NCI-H1694 (cell line): Measurements from ENCODE around the gene CTCFL.

Experiments used
- DNase-seq: peaks from one replicate; lab custom pipeline; 2025; lab: John Stamatoyannopoulos, UW

Gene CTCFL

GRCh38 chr20:57524511-57525176 is at the start of gene CTCFL:
TSS of gene CTCFL (minus strand) at chr20:57525140. CDS start at chr20:57524205, 935 bp downstream.
- DNase-seq, result no peak

DNA sequence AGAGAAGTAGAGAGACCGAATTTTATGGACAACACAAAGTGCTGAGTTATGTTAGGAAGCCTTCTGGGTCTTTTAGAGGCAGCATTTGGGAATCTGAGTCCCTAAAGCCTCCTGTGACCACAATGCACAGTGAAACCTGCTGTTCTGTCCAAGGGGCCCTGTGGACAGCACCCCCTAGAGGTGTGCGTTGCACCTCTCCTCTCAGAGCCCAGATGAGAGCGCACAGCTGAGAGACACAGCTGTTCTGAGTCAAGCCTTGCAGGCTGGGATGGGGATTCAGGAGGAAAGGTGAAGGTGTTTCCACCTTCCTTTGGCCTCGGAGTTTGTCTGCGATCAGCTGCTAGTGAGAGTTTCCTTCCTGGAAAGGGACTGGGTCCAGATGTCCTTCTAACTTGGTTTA is 49.0 kb upstream of the CTCFL start:
- DNase-seq, result no peak

- no peak for DNase-seq
Observed at GRCh38 chr20:57573242-57573641, 48.3 kb upstream of the CTCFL start.

DNA sequence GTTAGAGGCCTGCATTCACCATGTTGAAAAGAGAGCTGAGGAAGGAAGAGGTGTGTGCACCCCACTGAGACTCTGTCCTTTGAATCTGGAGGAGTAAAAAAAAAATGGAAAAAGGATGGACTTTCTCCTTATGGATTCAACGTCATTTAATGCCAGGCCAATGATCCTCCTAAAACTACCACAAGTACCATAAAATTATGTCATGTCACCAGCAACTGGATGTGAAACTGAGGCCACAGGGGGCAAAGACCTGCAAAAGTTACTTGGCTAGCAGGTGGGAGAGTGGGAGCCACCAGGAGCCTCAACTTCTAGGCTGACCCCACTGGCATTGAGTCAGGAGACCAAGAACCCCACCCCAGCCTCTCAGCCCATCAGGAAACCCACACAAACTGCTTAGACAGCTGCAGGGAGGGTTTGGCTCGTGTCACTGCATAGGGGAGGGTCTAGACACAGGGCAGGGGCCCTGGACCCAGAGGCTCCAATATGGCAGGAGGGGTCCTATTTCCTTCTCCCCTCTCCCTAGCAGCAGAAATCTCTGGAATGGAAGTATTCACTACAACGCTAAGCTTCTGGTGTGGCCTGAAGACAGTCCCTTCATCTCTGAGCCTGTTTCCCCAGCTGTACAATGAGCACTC is 47.0 kb upstream of the CTCFL start:
- DNase-seq, result no peak

DNA sequence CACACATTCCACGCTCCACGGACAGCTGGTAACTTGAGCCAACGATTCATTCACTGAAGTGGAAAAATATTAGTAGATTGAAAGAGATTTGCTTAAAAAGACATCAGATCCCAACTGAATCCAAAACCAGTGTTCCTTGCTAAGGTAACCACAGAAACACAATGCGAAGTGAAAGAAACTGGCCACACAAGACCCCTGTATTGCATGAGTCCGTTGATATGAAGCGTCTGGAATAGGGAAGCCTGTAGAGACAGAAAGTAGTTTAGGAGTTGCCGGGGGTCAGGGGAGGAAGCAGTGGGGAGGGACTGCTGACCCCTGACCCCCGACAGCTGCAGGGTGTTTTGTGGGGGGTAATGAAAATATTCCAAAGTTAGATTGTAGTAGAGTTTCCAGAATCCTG is 46.0 kb upstream of the CTCFL start:
- DNase-seq, result no peak

- no peak for DNase-seq
Observed at GRCh38 chr20:57570145-57570850, 45.4 kb upstream of the CTCFL start.

DNA sequence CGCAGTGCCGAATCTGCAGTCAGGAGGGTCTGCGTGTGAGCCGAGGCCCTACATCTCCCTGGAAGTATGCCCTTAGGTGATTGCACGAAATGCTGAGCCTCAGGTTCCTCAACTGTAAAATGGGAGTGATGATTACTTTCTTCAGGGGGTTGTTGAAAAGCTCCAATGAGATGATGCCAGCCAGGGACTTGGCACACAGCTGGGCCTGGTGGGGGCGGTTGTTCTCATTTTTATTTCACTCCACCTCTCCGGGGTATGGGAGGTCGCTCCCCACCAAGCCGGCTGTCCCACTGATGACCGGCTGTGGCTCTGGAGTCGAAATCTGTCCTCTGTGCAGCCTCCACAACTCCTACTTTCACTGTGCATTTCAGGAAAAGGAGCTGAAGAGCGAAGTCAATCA is 44.0 kb upstream of the CTCFL start:
- DNase-seq, result no peak

- DNase-seq, result no peak
Observed at GRCh38 chr20:57568088-57568896, 43.4 kb upstream of the CTCFL start.

DNA sequence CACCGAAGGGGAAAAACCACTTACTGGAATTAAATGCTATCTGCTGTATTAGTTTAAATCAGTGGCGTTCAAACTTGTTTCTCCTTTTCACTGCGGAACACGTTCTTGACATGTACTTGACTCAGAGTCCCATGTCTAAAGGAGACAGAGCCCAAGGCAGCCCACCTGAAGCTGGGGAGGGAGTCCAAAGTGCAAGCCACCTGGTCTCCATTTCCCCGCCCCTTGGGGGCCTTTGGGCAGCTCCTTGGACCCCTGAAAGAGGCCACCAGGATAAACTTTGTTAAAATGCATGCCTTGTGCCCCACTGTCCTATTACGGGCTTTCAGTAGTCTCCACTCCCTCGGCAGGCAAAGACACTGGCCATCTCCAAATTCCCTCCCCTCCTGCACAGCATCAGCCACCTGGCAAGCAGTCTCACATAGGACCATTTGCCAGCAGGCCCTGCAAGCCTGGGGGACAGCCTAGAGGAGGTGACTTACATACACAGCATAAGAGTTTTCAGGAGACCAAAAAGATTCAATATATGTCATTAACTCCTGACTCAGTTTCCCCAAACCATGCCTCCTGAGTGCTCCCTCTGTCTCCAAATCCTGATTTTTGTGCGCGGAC is 42.6 kb upstream of the CTCFL start:
- no peak for DNase-seq

GRCh38 chr20:57566803-57567459 is 42.0 kb upstream of the CTCFL start:
- DNase-seq, result no peak

GRCh38 chr20:57566399-57566798 is 41.5 kb upstream of the CTCFL start:
- no peak for DNase-seq

GRCh38 chr20:57564951-57565642 is 40.2 kb upstream of the CTCFL start:
- DNase-seq, result no peak

DNA sequence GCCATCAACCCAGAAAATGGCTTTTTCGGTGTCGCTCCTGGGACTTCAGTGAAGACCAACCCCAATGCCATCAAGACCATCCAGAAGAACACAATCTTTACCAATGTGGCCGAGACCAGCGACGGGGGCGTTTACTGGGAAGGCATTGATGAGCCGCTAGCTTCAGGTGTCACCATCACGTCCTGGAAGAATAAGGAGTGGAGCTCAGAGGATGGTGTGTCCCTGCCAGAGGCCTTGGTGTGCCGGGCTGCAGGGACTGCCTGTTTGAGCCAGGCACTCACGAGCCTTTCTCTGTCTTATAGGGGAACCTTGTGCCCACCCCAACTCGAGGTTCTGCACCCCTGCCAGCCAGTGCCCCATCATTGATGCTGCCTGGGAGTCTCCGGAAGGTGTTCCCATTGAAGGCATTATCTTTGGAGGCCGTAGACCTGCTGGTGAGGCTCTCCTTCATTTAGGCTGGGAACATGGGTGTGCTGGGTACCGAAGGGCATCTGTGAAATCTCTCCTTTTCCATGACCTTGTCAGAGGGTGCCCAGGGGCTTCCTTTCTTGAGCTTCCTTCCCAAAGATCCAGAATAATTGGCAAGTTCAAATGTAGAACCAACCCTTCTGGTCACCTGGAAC is 39.4 kb upstream of the CTCFL start:
- no peak for DNase-seq

DNA sequence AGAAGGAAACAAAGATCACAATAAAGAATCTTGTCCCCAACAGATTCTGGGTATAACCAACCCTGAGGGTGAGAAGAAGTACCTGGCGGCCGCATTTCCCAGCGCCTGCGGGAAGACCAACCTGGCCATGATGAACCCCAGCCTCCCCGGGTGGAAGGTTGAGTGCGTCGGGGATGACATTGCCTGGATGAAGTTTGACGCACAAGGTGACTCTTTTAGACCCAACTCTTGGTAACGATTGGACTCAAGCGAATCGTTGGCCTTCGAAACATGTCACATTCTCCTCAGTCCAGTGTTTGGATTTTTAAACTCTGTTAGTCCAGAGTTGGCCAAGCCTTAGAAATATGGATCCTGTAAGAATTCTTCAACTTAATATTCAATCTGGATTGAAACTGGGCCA is 38.6 kb upstream of the CTCFL start:
- DNase-seq, result no peak

DNA sequence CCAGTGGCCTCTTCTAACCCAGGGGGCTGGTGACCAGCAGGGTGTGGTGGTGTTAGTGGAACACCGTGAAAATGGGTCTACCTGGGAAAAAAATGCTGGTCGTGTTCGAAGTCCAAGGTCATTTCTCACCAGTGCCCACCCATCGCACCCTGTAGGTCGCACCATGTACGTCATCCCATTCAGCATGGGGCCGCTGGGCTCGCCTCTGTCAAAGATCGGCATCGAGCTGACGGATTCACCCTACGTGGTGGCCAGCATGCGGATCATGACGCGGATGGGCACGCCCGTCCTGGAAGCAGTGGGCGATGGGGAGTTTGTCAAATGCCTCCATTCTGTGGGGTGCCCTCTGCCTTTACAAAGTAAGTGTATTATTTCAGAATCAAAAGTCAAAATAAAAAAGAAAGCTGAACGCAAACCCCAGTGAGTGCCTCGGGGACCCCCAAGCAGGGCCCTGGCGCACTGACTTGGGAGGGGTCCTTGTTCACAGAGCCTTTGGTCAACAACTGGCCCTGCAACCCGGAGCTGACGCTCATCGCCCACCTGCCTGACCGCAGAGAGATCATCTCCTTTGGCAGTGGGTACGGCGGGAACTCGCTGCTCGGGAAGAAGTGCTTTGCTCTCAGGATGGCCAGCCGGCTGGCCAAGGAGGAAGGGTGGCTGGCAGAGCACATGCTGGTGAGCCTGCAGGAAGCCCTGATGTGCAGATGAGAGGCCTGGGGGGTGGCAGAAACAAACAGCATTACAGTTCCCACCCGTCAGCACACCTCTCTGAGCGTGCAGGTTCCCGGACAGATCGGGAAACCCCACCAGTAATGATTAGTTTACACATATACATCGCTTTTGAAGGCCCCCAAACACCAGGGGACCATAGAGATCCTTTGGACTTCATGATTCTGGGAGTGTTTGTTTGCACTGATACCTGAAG is 37.9 kb upstream of the CTCFL start:
- no peak for DNase-seq

DNA sequence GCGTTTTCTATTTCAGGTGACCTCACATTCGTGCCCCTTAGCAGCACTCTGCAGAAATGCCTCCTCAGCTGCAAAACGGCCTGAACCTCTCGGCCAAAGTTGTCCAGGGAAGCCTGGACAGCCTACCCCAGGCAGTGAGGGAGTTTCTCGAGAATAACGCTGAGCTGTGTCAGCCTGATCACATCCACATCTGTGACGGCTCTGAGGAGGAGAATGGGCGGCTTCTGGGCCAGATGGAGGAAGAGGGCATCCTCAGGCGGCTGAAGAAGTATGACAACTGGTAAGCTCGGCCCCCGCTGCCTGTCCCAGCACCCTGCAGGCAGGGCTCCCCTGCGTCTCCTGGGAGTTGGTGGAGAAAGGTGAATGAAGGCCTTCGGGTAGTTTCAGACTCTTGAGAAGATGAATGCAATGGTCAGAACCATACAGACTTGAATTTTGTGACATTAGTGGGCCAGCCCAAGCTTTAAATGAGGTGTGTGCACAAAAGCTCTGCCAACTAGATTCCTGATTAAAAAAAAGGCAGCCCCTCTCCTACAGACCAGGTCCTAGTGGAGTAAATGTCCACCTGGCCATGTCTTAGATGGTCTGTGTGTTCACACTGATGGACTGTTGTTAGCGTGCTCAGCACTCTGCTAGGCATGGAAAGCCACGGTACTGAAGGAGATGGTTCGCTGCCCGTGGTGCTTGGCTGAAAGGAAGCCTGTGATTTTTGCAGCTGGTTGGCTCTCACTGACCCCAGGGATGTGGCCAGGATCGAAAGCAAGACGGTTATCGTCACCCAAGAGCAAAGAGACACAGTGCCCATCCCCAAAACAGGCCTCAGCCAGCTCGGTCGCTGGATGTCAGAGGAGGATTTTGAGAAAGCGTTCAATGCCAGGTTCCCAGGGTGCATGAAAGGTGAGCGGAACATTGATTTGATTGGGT is 36.7 kb upstream of the CTCFL start:
- no peak for DNase-seq

DNA sequence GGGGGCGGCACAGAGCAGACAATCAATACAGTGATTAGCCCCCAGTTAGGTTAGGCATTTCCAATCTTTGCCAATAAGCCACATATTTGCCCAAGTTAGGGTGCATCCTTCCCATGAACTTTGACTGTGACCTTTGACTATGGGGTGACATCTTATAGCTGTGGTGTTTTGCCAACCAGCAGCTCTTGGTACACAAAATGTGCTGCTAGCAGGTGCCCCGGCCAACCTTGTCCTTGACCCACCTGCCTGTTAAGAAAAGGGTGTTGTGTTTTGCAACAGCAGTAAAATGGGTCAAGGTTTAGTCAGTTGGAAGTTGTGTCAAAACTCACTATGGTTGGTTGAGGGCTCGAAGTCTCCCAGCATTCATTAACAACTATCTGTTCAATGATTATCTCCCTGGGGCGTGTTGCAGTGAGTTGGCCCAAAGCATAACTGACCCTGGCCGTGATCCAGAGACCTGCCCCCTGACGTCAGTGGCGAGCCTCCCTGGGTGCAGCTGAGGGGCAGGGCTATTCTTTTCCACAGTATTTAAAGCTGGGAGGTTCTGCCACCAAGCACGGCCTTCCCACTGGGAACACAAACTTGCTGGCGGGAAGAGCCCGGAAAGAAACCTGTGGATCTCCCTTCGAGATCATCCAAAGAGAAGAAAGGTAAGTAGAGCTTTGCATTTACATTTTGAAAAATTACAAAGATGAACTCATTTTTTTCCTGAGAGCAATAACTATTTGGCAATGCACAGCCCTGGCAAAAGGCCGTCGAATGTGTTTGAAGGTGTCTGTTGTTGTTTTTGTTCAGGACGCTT is 35.8 kb upstream of the CTCFL start, which contains the start of gene PCK1:
Gene PCK1 (plus strand): TSS at position 557 of the 802 bp plus-strand sequence. CDS start 302 bp downstream, outside the sequence.
- no peak for DNase-seq
